Activated T-helper 9 cell treated with anti-CD3 and anti-CD28 coated beads, Interleukin-2, amount 50 U/mL, for 16 hours (primary cell): ENCODE results near the gene BMP10.
A peak's percentile ranks its signal among the peaks of the same experiment; 100 is the strongest.

Experiments
- DNase-seq: peaks from one replicate; pipeline ENCODE4 v3.0.0-alpha.2; 2020; ENCODE audit warnings: low read depth

Gene BMP10

DNA sequence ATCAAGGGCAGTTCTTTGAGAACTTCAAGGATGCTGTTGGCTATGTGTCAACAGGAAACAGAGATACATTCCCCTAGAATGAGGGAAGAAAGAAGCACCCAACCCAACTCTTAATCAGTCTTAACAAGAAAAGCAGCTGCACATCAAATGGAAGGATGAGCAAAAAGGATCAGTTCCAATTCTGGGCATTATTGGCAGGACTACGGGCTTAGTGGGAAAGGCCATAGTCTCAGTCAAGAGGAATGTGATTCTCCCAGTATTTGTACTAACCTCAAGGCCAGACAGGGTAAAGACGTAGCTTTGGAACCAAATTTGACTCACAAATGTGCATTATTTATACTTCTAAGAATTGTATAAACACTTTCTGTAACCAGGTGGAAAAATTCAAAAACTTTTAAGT is 18.2 kb downstream of the BMP10 start:
- no peak for DNase-seq

- DNase-seq, result no peak
These were observed 20.7 kb downstream of the BMP10 start for GRCh38 chr2:68850524-68850923.

- DNase-seq, result no peak
These were observed 21.6 kb downstream of the BMP10 start for GRCh38 chr2:68849579-68850030.

- no peak for DNase-seq
These were observed 23.4 kb downstream of the BMP10 start for GRCh38 chr2:68847751-68848150.

DNA sequence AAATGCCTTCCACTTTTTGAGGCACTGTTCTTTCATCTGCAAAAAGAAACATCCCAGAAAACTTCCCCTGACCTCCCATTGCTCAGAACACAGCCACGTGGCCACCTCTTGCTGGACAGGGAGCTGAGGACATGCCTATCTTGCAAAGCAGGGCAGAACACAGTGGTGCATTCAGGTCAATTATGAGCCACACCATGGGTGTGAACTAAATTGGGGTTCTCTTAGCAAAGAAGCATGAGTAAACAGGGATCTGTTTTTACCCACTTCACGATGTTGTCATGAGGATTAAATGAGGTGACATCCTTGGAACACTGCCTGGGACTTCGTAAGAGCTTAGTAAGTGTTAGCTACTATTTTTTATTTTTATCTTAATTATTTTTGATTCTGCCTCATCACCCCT is 25.1 kb downstream of the BMP10 start:
- no peak for DNase-seq

GRCh38 chr2:68845043-68845442 is 26.2 kb downstream of the BMP10 start:
- DNase-seq, result no peak

DNA sequence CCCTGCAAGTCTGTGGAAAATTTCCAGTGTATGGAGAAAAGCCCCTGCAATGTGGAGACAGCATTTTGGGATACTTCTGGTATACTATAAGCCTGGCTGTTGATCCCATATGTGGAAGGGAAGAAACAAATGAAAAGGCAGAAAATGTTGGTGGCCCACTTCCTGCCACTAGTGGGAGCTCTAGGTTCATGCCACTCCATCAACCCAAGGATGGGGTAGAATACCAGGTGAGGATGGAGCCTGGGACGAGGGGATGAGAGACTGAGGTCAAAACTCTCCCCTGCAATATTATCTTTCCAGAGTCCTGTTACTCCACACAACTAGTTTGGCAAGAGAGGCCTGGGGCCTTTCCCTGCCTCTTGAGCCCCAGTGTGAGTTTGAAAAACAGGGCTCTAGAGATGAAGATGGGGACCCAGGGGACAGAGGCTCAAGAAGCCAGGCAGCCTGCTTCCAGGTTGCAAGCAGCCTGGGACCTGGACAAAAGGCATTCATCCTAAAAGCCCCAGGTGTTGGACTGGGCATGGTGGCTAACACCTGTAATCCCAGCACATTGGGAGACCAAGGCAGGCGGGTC is 31.9 kb downstream of the BMP10 start:
- DNase-seq, result no peak

DNA sequence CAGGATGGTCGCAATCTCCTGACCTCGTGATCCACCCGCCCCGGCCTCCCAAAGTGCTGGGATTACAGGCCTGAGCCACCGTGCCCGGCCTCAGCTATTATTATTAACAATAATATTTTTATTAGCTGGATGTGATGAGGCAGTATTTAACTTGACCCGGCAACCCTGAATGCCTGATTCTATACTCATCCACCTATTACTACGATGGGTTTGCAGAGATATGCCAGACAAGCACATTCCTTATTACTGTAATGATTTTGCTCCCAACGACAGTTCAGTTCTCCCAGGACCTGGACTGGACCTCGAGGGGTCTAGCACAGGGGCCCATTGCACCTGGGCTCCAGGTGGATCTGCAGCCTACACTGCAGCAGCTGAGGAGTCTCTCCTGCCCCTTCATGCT is 32.6 kb downstream of the BMP10 start:
- no peak for DNase-seq

DNA sequence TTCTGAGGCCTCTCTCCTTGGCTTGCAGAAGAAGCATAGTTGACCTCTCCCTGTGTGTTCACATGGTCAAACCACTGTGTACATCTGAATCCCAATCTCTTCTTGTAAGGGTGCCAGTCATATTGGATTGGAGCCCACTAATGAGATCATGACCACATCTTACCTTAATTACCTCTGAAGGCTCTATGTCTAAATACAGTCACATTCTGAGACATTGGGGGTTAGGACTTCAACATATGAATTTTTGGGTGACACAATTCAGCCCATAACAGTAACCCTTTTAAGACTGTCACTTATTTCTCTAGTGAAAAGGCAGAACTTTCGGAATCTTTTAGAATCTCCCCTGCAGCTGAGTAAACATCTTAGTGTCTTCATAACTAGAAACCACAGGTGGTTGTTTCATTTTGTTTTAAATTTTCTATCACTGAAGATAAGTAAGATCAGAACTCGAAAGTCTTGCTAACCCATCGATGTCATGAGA is 33.3 kb downstream of the BMP10 start:
- DNase-seq, result no peak

- DNase-seq, result peak; percentile 54
These were observed 33.9 kb downstream of the BMP10 start for GRCh38 chr2:68837164-68837860.

- DNase-seq, result no peak
These were observed 35.6 kb downstream of the BMP10 start for GRCh38 chr2:68835621-68836020.

DNA sequence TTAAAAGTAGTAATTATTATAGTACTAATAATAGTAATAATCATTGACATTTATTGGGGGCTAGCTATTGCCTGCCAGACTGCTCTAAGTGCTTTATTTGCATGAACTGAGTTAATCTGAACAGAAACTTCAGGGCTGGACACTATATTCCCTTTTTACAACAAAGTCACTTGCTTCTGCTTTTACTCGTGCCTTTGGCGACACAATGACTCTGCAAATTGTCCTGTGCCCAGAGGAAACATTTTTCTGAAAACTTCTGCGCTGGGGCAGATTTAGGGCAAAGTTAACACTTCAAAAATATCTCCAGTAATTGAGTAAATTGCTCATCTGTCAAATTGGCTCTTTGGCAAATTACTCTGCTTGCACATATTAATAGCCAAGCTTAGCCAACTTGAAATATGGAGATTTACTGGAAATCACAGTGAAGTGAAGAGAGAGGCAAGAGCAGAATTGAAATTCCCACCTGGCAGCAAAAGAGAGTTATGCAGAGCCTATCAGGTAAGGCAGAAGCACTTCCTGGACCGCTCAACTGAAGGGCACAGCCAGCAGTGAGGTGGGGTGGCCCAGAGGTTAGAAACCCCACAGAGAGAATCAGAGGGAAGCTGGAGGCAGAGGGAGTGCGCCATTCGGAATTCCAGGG is 36.3 kb downstream of the BMP10 start:
- no peak for DNase-seq

- no peak for DNase-seq
These were observed 38.0 kb downstream of the BMP10 start for GRCh38 chr2:68833162-68833561.

DNA sequence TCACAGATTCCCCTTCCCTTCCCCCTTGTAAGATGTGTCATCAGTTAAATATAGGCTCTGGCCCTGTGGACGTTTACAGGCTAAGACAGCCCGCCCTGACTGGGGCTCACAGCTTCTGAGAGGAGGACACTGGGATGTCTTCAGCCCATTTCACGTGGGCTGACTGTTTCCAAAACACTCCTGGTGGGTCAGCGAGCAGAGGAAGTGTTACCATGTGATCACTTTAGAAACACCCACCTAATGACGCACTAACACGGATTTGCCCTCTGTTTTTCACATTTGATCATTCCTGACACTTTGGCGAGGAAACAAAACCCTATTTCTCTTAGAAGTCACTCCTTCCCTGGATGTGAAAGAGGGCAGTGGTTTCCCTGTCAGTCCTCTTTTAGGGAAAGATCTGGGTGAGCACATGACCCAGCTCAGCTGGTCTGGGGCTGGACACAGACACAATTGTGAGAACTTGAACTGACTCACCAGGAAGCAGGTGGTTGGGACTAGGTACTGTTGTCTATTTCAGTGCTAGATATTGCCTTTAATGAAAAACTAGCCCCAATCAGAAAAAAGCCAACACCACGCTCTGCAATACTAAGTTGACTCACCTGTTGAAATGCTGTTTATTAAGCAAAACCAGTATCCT is 38.8 kb downstream of the BMP10 start:
- peak; percentile 31 for DNase-seq

DNA sequence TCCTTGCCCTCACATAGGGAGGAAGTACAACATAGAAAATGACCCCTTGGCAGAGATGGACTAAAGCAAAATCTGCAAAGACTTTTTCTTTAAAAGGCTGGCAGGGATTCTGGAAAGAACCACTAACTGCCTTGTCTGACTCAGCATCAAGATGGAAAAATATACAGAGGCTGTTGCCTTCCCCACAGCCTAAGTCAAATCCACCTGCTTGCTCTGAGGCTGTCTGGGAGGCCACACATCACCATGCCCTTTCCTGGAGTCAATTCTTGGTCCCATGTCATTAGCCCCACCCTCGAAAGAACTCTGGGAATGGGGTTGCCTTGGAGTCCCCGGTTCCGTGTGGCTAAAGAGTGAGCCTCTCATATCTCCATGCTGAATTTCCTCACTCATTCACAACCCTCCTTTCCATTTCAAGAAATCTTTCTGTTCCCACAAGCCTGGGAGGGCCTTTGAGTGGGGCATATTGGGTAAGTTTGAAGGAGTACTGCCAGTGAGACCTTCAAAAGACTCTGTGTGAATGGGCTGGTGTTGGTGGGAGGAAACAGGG is 39.4 kb downstream of the BMP10 start:
- DNase-seq, result no peak

DNA sequence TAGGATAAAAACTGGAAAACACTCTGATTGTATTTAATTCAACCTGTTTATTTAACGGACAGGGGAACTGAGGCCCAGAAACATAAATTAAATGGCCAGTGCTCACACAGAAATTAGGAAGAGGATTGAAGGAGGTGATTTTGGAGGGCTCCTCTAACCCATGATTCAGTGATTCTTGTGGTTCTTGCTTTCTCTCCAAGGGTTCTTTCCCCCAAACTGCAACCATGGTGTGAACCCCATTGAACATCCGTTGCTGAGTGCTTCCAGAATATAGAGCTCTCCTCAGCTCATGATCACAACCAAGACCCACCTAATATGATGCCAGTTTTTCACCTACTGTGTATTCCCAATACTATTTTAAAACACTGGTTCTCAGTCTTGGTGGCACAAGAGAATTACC is 41.4 kb downstream of the BMP10 start:
- DNase-seq, result no peak

DNA sequence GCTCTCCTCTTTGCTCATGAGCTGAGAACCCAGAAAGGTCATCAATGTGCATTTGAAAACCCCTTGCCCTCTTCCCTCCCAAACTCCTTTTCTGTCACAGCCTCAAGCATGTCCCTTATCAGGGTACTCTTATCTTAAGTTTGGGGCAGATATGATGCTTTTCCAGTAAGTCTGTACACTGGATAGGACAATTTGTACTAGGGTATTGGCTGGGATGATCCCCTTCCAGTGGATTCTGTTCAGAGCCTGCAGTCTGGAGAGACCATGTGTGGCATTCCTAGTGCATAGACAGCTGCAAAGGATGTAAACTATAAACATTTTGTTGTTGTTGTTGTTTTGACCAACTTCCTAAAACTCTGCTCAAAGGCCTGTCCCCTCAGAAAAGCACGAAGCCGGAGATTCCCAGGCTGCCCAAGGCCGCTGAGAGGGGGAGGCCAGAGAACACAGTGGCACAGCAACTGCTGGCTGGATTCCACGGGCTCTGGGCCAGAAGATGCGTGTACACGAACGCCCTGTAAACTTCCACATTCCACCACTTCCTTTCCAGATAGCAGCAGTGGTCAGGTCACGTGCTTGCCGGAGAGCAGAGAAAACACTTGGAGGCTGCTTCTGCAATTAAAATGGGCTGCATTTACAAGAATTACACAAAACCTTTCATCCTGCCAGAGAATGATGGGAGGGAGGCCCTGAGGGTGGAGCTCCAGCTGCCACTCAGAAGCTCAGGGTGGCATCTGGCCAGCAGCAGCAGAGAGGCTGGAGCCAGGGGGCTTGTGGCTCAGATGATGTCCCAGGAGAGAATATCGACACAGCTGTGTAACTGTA is 42.1 kb downstream of the BMP10 start:
- DNase-seq, result peak; percentile 40

DNA sequence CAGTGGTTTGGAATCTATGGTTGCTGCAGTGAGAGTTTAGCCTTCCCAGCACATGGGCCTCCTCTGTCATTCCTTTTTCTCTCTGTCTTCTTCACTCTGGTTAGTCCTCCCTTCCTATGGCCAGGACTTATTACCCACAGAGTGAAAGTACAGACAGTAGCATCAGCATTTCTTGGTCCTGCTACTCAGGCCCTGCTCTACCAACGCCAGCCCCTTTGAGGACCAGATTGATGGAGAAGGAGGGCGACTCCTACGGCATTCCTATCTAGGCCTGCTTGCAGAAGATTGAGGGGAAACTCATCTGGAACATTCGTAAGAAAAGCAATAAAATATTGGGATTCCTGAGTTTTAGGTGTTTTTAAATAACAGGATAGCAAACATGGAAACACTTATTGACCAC is 43.5 kb downstream of the BMP10 start:
- no peak for DNase-seq

DNA sequence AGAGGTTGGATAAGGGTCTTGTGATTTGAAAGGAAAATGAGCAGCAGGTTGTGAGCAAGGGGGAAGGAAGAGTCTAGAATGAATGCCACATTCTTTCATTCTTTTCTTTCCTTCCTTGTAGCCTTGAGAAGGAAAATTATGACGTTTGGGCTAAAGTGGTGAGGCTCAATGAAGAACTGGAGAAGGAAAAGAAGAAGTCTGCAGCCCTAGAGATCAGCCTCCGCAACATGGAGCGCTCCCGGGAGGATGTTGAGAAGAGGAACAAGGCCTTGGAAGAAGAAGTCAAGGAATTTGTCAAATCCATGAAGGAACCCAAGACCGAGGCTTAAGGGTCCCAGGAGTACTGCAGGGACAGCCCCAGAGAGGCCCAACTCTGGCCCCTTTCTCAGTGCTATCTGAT is 45.3 kb downstream of the BMP10 start:
- DNase-seq, result no peak

DNA sequence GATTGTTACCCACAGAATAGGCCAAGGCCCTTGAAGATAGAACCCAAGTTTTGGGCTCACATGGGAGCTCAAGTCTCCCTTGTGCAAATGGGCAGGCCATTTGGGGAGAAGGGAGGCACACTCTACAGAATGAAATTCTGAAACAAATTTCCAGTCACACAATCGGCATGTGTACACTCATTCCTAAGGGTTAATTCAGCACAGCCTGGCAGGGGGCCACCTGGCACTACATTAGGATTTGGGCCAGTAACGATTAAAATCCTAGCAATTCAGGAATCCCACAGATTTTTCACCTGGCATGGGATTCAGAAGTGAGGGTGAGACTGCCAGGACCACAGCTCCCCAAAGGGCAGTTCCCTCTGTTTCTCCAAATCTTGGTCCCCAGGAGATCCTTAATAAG is 46.4 kb downstream of the BMP10 start:
- no peak for DNase-seq

DNA sequence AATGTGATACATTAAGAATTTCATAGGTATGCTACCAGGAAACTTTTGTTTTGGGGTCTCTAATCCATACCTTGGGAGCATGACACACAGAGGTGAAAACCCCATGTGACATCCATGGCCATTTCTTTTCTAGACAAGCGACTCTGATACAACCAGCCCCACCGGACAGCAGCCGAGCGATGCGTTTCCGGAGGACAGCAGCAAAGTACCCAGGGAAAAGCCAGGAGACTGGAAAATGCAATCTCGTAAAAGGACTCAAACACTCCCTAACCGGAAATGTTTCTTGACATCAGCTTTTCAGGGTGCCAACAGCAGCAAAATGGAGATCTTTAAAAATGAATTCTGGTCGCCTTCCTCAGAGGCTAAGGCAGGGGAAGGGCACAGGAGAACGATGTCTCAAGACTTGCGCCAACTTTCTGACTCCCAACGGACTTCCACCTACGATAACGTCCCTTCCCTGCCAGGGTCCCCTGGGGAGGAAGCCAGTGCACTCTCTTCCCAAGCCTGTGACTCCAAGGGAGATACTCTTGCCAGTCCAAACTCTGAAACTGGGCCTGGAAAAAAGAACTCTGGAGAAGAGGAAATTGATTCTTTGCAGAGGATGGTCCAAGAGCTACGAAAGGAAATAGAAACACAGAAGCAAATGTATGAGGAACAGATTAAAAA is 48.9 kb downstream of the BMP10 start:
- DNase-seq, result no peak
